Hematopoietic multipotent progenitor cell treated with erythropoietin and hydrocortisone succinate and interleukin-3 and kit ligand, for 4 days (in vitro differentiated cells): ENCODE measurements around the gene UNG.

Experiments used
- DNase-seq: peaks from one replicate; pipeline ENCODE4 v3.0.0-alpha.2; 2015

Gene UNG

GRCh38 chr12:109092497-109093021, 4.8 kb upstream of the UNG start:
- DNase-seq, result peak; percentile 41

GRCh38 chr12:109093022-109093918, 4.1 kb upstream of the UNG start, which contains the start of gene ALKBH2:
Gene ALKBH2 (minus strand): TSS chr12:109093472. CDS start chr12:109092786, 686 bp downstream.
- DNase-seq, result peak; percentile 97

- DNase-seq, result no peak
Measured at GRCh38 chr12:109097140-109097434, 310 bp upstream of the UNG start.

- no peak for DNase-seq
Measured at GRCh38 chr12:109098183-109098604, 797 bp downstream of the UNG start.

GRCh38 chr12:109098651-109099050, 1.3 kb downstream of the UNG start:
- DNase-seq, result no peak

GRCh38 chr12:109099431-109100020, 2.1 kb downstream of the UNG start:
- peak; percentile 62 for DNase-seq

GRCh38 chr12:109100741-109101140, 3.3 kb downstream of the UNG start:
- no peak for DNase-seq

GRCh38 chr12:109102491-109102890, 5.1 kb downstream of the UNG start:
- DNase-seq, result no peak

- DNase-seq, result no peak
Measured at GRCh38 chr12:109105176-109105575, 7.8 kb downstream of the UNG start.

- DNase-seq, result no peak
Measured at GRCh38 chr12:109109746-109110350, 12.5 kb downstream of the UNG start.

- peak; percentile 82 for DNase-seq
Measured at GRCh38 chr12:109110988-109111495, 13.6 kb downstream of the UNG start.

GRCh38 chr12:109112720-109113465, 15.5 kb downstream of the UNG start:
- no peak for DNase-seq

GRCh38 chr12:109113661-109114321, 16.4 kb downstream of the UNG start:
- DNase-seq, result no peak

- no peak for DNase-seq
Measured at GRCh38 chr12:109114644-109115043, 17.2 kb downstream of the UNG start.

GRCh38 chr12:109115404-109115757, 18.0 kb downstream of the UNG start:
- DNase-seq, result no peak

- peak; percentile 52 for DNase-seq
Measured at GRCh38 chr12:109115758-109116610, 18.6 kb downstream of the UNG start, which contains the start of gene ACACB. Gene ACACB (plus strand): TSS chr12:109116587. CDS start chr12:109139406, 22,819 bp downstream.

- no peak for DNase-seq
Measured at GRCh38 chr12:109116611-109116949, 19.2 kb downstream of the UNG start.

GRCh38 chr12:109120095-109120494, 22.7 kb downstream of the UNG start:
- no peak for DNase-seq

- no peak for DNase-seq
Measured at GRCh38 chr12:109120557-109120956, 23.2 kb downstream of the UNG start.

- DNase-seq, result no peak
Measured at GRCh38 chr12:109121346-109121880, 24.0 kb downstream of the UNG start.
